ENCODE measurements around the gene ST6GAL1. TPM values are rescaled to one million over a fixed set of nuclear protein-coding genes. Genes with fewer than 3 reads are reported as not detected.
A peak's percentile ranks its signal among the peaks of the same experiment; 100 is the strongest.

Gene ST6GAL1
- total and polyA plus RNA-seq, 2 experiments from 2014 or later: 17.6 to 65.1 TPM

DNA sequence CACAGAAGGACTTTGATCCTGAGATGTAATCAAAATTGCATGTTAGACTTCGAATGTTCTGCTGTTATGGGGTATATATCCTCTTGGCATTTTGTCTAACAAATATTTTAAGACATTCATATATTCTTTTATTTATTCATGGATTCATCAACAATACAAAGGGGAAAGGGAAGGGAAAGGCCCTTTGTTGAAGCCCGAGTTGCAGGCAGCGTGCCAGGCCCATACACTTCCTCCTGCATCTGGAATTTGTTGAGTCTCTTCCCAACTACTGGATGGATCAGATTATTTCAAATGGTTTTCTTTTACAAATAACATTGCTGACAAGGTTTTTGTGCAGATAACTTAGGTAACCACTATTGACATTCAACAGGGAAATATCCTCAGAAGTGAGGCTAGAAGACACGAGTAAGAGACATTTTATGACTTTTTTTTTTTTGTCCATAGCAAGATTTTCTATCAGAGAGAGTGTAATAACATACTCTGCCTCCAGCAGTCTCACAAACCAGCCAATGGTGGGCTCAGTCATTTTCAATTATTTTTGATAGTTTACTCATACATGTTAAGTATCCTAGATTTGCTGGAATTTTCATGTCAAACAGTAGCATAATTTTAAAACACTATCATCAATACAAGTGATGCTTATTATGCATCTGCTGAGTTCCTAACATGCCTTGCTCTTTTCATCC lies 114.7 kb downstream of the ST6GAL1 start:
- Histone ChIP-seq H3K4me1 (ENCODE audit: insufficient read depth) (no peaks in the 10 kb centered on the region), H3K4me2 (no peak overlapping the region), H2AFZ (no peak overlapping the region), H3K9me2 (ENCODE audit: insufficient read depth) (no peaks in the 10 kb centered on the region), H4K20me1 (replicated peaks; ENCODE audit: insufficient read depth) (no peaks in the 10 kb centered on the region; the same call in 1 of the 2 replicates), H3K4me3 (no peak overlapping the region), H3K79me2 (replicated peaks; ENCODE audit: insufficient read depth) (peaks cover 26% of the 10 kb centered on the region), H3F3A (replicated peaks; ENCODE audit: low read depth) (no peaks in the 10 kb centered on the region), H3K36me3 (ENCODE audit: insufficient read depth) (peaks cover 11% of the 10 kb centered on the region), H3K27ac (ENCODE audit: low read depth) (no peak overlapping the region), H3K27me3 (ENCODE audit: insufficient read depth) (no peaks in the 10 kb centered on the region)
- H3K27ac Mint-ChIP-seq: no peak overlapping the region
- no peaks in the 10 kb centered on the region for H3K27me3 Mint-ChIP-seq (ENCODE audit: insufficient read depth, low read depth, poor library complexity)
- no peaks in the 10 kb centered on the region for H3K4me1 Mint-ChIP-seq
- DNase-seq (ENCODE audit: low spot score) (no peak), ATAC-seq (no peak)
- no peak overlapping the region for H3K4me3 Mint-ChIP-seq
- no peaks in the 10 kb centered on the region for H3K9me3 Mint-ChIP-seq
- TF ChIP-seq JUNB (IDR thresholded peaks at IDR 0.05; ENCODE audit: unreplicated experiment) (no peak), CTCF (conservative IDR thresholded peaks at IDR 0.05; ENCODE audit: low read depth in 2 of 2) (peak in 1 of 2 experiments; percentile 36; a peak in 2 of 4 replicates)
- peaks cover 92% of the 10 kb centered on the region for H3K36me3 Mint-ChIP-seq (ENCODE audit: low read depth)

DNA sequence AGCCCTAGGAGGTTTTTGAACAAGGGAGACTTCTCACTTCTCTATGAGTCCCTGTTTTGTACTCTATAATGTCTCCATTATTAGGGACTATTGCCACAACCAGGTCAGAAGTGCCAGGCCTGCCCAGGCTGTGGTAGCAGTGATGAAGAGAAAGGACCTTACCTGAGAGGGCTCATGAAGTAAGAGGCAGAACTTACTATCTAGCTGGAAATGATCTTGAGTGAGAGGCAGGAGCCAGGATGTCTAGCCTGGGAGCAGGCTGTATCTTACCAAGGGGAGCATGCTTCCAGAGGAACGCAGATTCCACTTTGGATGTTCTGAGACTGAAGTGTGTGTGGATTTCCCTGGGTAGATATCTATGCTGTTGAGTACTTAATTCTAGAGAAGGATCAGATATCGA lies 115.7 kb downstream of the ST6GAL1 start:
- no peak for ATAC-seq
- H3F3A ChIP-seq (replicated peaks; ENCODE audit: low read depth): no peaks in the 10 kb centered on the region
- no peak overlapping the region for H3K4me3 ChIP-seq
- DNase-seq (ENCODE audit: low spot score): no peak
- no peaks in the 10 kb centered on the region for H3K9me2 ChIP-seq (ENCODE audit: insufficient read depth)
- no peaks in the 10 kb centered on the region for H3K27me3 Mint-ChIP-seq (ENCODE audit: insufficient read depth, low read depth, poor library complexity)
- H2AFZ ChIP-seq: no peak overlapping the region
- H3K9me3 Mint-ChIP-seq: no peaks in the 10 kb centered on the region
- no peaks in the 10 kb centered on the region for H3K27me3 ChIP-seq (ENCODE audit: insufficient read depth)
- peaks cover 26% of the 10 kb centered on the region for H3K79me2 ChIP-seq (replicated peaks; ENCODE audit: insufficient read depth)
- no peak overlapping the region for H3K27ac Mint-ChIP-seq
- no peaks in the 10 kb centered on the region; the same call in 1 of the 2 replicates for H4K20me1 ChIP-seq (replicated peaks; ENCODE audit: insufficient read depth)
- no peak overlapping the region for H3K4me2 ChIP-seq
- H3K27ac ChIP-seq (ENCODE audit: low read depth): no peak overlapping the region
- no peaks in the 10 kb centered on the region for H3K4me1 ChIP-seq (ENCODE audit: insufficient read depth)
- no peak overlapping the region for H3K4me3 Mint-ChIP-seq
- no peaks in the 10 kb centered on the region for H3K4me1 Mint-ChIP-seq
- H3K36me3 Mint-ChIP-seq (ENCODE audit: low read depth): peaks cover 92% of the 10 kb centered on the region
- H3K36me3 ChIP-seq (ENCODE audit: insufficient read depth): peaks cover 11% of the 10 kb centered on the region
- no peak for TF ChIP-seq CTCF (conservative IDR thresholded peaks at IDR 0.05; ENCODE audit: low read depth in 2 of 2)
- no peak for TF ChIP-seq ZNF331 (CRISPR knock-in tag; IDR thresholded peaks at IDR 0.05; ENCODE audit: low read depth)
- TF ChIP-seq STAT1 (IDR thresholded peaks at IDR 0.05; ENCODE audit: unreplicated experiment): no peak
- TF ChIP-seq ZNF114 (CRISPR knock-in tag; IDR thresholded peaks at IDR 0.05): no peak
- TF ChIP-seq POLR2AphosphoS5 (IDR thresholded peaks at IDR 0.05; ENCODE audit: low read depth): no peak
- no peak for TF ChIP-seq EZH2phosphoT487 (IDR thresholded peaks at IDR 0.05; ENCODE audit: unreplicated experiment)
- TF ChIP-seq JUNB (IDR thresholded peaks at IDR 0.05; ENCODE audit: unreplicated experiment): no peak
- TF ChIP-seq CREB1 (CRISPR knock-in tag; IDR thresholded peaks at IDR 0.05; ENCODE audit: low read depth): no peak
- TF ChIP-seq, protein P1, sequence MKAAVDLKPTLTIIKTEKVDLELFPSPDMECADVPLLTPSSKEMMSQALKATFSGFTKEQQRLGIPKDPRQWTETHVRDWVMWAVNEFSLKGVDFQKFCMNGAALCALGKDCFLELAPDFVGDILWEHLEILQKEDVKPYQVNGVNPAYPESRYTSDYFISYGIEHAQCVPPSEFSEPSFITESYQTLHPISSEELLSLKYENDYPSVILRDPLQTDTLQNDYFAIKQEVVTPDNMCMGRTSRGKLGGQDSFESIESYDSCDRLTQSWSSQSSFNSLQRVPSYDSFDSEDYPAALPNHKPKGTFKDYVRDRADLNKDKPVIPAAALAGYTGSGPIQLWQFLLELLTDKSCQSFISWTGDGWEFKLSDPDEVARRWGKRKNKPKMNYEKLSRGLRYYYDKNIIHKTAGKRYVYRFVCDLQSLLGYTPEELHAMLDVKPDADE (IDR thresholded peaks at IDR 0.05): no peak
- TF ChIP-seq REST (IDR thresholded peaks at IDR 0.05; ENCODE audit: unreplicated experiment): no peak
- no peak for TF ChIP-seq NANOG (IDR thresholded peaks at IDR 0.05; ENCODE audit: borderline replicate concordance)
- no peak for TF ChIP-seq EZH2 (IDR thresholded peaks at IDR 0.05; ENCODE audit: low read depth, unreplicated experiment)
